ENCODE results near the gene KLF3. TPM values are rescaled to one million over a fixed set of nuclear protein-coding genes. Genes with fewer than 3 reads are reported as not detected.

Gene KLF3
- total RNA-seq, 1 experiment from 2014 or later, result 51.2 TPM

DNA sequence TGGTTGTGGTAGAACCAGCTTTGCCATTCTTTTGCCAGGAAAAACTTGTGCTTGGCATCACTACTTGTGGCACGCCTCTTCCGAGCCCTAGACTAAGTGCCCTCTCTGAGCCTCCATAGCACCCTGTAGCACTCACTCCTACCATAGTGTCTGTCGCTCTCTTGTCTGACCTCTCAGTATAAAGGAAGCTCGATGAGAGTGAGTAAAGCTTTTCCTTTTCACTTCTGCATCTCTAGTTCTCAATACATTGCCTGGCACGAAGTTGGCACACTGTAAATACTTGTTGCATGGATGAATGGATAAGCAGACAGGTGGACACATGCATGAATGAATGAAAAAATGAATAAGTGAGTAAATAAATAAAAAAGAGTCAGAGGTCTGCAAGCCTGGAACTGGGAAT lies 70.4 kb downstream of the KLF3 start:
- TF ChIP-seq, protein P1, sequence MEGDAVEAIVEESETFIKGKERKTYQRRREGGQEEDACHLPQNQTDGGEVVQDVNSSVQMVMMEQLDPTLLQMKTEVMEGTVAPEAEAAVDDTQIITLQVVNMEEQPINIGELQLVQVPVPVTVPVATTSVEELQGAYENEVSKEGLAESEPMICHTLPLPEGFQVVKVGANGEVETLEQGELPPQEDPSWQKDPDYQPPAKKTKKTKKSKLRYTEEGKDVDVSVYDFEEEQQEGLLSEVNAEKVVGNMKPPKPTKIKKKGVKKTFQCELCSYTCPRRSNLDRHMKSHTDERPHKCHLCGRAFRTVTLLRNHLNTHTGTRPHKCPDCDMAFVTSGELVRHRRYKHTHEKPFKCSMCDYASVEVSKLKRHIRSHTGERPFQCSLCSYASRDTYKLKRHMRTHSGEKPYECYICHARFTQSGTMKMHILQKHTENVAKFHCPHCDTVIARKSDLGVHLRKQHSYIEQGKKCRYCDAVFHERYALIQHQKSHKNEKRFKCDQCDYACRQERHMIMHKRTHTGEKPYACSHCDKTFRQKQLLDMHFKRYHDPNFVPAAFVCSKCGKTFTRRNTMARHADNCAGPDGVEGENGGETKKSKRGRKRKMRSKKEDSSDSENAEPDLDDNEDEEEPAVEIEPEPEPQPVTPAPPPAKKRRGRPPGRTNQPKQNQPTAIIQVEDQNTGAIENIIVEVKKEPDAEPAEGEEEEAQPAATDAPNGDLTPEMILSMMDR (IDR thresholded peaks at IDR 0.05; ENCODE audit: unreplicated experiment), result no peak
- peaks cover 13% of the 10 kb centered on the region for H3K9me3 Mint-ChIP-seq (ENCODE audit: unreplicated experiment)
- H3K36me3 Mint-ChIP-seq (ENCODE audit: insufficient read depth, unreplicated experiment), result no peaks in the 10 kb centered on the region
- no peak overlapping the region for H3K27ac Mint-ChIP-seq (ENCODE audit: low read depth, unreplicated experiment)
- intact Hi-C loops (cut with micrococcal nuclease), result no loop called here
- POLR2A ChIA-PET, result no interaction called here
- no peaks in the 10 kb centered on the region for H3K27me3 Mint-ChIP-seq (ENCODE audit: insufficient read depth, unreplicated experiment)
- DNase-seq (ENCODE audit: unreplicated experiment), result no peak
- H3K4me3 Mint-ChIP-seq (ENCODE audit: unreplicated experiment), result no peak overlapping the region
- peaks cover 5% of the 10 kb centered on the region for H3K4me1 Mint-ChIP-seq (ENCODE audit: insufficient read depth, unreplicated experiment)
- CTCF ChIA-PET, result interaction anchor here (0.8 to 1.7 kb wide), 7 partner anchors 16 to 672 kb away, joined by 3 to 11 read pairs (median 4); partner anchors contain the start of gene TLR10
- no TSS peak for BruUV-seq (replicated peaks)

DNA sequence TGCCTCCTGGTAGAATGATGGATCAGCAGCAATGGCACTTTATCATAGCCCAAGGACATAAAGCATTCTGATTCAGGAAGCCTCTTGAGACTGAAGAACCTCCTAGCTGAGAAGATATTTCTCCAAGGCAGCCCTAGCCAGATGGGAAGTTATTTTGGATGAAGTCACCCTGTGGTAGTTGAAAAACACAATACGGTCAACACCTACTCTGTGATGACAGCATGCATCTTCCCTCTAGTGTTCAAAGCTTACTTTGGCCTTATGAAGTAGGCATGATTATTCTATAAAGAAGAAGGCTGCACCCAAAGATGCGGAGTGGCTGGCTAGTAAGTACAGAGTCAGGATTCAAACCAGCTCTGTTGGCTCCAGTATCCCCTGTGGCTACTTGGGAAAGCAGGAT lies 70.9 kb downstream of the KLF3 start:
- DNase-seq (ENCODE audit: unreplicated experiment), result no peak
- TF ChIP-seq, protein P1 (IDR thresholded peaks at IDR 0.05; ENCODE audit: unreplicated experiment), result no peak
- H3K27ac Mint-ChIP-seq (ENCODE audit: low read depth, unreplicated experiment), result no peak overlapping the region
- ChIA-PET POLR2A (interaction anchor here (1.1 kb wide), 1 partner anchor 16 kb away, joined by 3 read pairs; no protein-coding TSS in a partner anchor), CTCF (interaction anchor here (0.8 to 1.7 kb wide), 8 partner anchors 16 to 673 kb away, joined by 3 to 11 read pairs (median 4); partner anchors contain the start of gene TLR10)
- H3K27me3 Mint-ChIP-seq (ENCODE audit: insufficient read depth, unreplicated experiment), result no peaks in the 10 kb centered on the region
- BruUV-seq (replicated peaks), result no TSS peak
- no peak overlapping the region for H3K4me3 Mint-ChIP-seq (ENCODE audit: unreplicated experiment)
- no peaks in the 10 kb centered on the region for H3K36me3 Mint-ChIP-seq (ENCODE audit: insufficient read depth, unreplicated experiment)
- peaks cover 13% of the 10 kb centered on the region for H3K9me3 Mint-ChIP-seq (ENCODE audit: unreplicated experiment)
- intact Hi-C loops (cut with micrococcal nuclease), result no loop called here
- peaks cover 5% of the 10 kb centered on the region for H3K4me1 Mint-ChIP-seq (ENCODE audit: insufficient read depth, unreplicated experiment)

DNA sequence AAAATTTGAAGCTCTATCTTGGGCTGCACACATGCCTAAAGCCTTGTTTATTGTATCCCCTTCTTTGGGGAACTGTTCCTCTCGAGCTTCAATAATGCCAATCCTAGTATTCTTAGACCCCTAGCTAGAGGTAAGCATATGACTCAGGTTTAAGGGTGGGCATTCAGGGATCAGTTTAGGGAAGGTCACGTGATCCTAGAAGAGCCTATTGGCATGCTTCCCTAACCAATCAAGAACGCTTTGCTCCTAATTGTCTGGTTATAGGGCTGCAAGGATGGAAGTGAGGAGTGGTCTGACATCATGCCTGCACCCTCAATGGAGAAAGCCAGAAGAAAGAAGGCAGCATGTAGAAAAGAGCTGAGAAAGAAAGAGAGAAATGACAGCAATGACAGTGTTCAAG lies 71.9 kb downstream of the KLF3 start:
- CTCF ChIA-PET, result interaction anchor here (0.6 to 1.7 kb wide), 6 partner anchors 23 to 562 kb away, joined by 3 to 11 read pairs (median 4); no protein-coding TSS in a partner anchor
- BruUV-seq (replicated peaks), result no TSS peak
- peaks cover 13% of the 10 kb centered on the region for H3K9me3 Mint-ChIP-seq (ENCODE audit: unreplicated experiment)
- H3K27ac Mint-ChIP-seq (ENCODE audit: low read depth, unreplicated experiment), result no peak overlapping the region
- no peak overlapping the region for H3K4me3 Mint-ChIP-seq (ENCODE audit: unreplicated experiment)
- DNase-seq (ENCODE audit: unreplicated experiment), result no peak
- H3K36me3 Mint-ChIP-seq (ENCODE audit: insufficient read depth, unreplicated experiment), result no peaks in the 10 kb centered on the region
- intact Hi-C loops (cut with micrococcal nuclease), result no loop called here
- TF ChIP-seq, protein P1 (IDR thresholded peaks at IDR 0.05; ENCODE audit: unreplicated experiment), result no peak
- no peaks in the 10 kb centered on the region for H3K27me3 Mint-ChIP-seq (ENCODE audit: insufficient read depth, unreplicated experiment)
- POLR2A ChIA-PET, result interaction anchor here (0.7 to 1.1 kb wide), 2 partner anchors 17 to 818 kb away, joined by 3 read pairs; no protein-coding TSS in a partner anchor
- H3K4me1 Mint-ChIP-seq (ENCODE audit: insufficient read depth, unreplicated experiment), result peaks cover 3% of the 10 kb centered on the region

DNA sequence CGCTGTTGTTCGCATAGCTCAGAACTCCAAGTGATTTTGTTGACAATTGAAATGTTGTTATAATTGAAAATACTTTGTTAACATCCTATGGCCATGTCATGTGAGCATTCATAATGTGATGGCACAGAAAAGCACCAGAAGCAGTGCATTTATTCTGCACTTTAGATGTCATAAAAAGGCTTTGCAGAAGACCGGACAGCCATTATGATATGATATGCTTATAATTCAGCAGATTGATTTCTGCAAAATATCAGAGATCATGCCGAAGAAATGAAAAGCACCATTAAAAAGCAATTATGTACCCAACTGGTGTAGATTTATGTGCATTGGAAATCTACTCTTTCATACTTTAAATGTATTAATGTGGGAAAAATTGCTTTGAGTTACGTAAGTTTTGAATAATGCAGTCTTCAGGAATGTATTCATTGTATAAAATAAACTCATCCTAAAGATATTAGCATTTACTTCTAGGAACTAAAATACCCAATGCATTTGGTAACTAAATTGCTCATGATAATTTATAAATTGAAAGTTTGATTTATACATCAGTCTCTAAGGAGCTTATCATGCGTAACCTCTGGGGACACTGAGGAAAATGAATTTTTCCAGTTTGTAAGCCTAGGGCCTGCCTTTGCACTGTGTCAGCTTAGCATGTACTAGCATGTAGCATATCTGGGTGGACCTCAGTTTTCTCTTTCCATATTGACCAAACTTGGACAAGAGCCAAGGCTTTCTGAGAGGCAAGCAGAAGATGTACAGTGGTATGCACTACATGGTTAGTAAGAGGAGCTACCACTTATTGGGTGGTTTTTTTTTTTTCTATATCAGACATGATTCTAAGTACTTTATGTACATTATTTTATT lies 75.2 kb downstream of the KLF3 start:
- no peak for DNase-seq (ENCODE audit: unreplicated experiment)
- TF ChIP-seq, protein P1 (IDR thresholded peaks at IDR 0.05; ENCODE audit: unreplicated experiment), result no peak
- intact Hi-C loops (cut with micrococcal nuclease), result no loop called here
- ChIA-PET POLR2A (interaction anchor here (0.6 to 0.9 kb wide), 3 partner anchors 13 to 77 kb away, joined by 3 read pairs; no protein-coding TSS in a partner anchor), CTCF (interaction anchor here (0.8 to 1.8 kb wide), 4 partner anchors 43 to 680 kb away, joined by 3 to 5 read pairs (median 4); partner anchors contain the start of gene TLR10)
- no peaks in the 10 kb centered on the region for H3K27me3 Mint-ChIP-seq (ENCODE audit: insufficient read depth, unreplicated experiment)
- peaks cover 6% of the 10 kb centered on the region for H3K4me1 Mint-ChIP-seq (ENCODE audit: insufficient read depth, unreplicated experiment)
- H3K4me3 Mint-ChIP-seq (ENCODE audit: unreplicated experiment), result no peak overlapping the region
- H3K27ac Mint-ChIP-seq (ENCODE audit: low read depth, unreplicated experiment), result no peak overlapping the region
- BruUV-seq (replicated peaks), result no TSS peak
- no peaks in the 10 kb centered on the region for H3K36me3 Mint-ChIP-seq (ENCODE audit: insufficient read depth, unreplicated experiment)
- H3K9me3 Mint-ChIP-seq (ENCODE audit: unreplicated experiment), result no peaks in the 10 kb centered on the region

Measured in MCF 10A (cell line).